ENCODE results near the gene ELK4. TPM values are rescaled to one million over a fixed set of nuclear protein-coding genes. Genes with fewer than 3 reads are reported as not detected.
A peak's percentile ranks its signal among the peaks of the same experiment; 100 is the strongest.

Gene ELK4
- total RNA-seq, 2 donors from 2014 or later = 72.9 to 76.4 TPM

DNA sequence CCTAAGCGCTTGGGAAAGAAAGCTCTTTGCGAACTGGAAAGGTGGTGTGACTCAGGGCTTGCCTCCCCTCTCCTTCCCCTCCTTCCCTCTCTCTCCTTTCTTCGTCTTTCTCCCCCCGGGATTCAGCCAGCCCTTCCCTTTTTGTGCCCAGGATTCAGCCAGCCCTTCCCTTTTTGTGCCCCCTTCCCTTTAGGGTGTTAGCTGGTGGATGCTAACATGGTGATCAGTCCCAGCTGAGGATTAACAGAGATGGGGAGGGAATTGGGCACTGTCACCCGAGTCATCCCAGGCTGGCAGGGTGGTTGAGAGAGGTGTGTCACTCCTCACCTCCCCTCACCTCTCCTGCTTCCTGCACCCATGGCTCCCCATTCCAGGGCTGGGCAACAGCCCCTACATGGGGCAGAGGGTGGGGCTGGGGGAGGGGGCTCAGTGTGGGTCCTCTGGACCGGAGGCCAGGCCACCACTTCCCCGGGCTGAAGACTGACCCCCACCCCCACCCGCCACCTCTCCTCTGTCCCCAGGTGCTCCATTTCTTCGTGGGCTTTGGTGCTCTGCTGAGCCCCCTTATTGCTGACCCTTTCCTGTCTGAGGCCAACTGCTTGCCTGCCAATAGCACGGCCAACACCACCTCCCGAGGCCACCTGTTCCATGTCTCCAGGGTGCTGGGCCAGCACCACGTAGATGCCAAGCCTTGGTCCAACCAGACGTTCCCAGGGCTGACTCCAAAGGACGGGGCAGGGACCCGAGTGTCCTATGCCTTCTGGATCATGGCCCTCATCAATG, 51.5 kb downstream of the ELK4 start:
- no peak overlapping the region for H3K27ac Mint-ChIP-seq
- no peaks in the 10 kb centered on the region for H3K36me3 Mint-ChIP-seq (ENCODE audit: low read depth)
- no peak for ATAC-seq (replicated peaks)
- H3K4me1 Mint-ChIP-seq = no peaks in the 10 kb centered on the region
- H3K4me3 Mint-ChIP-seq = no peak overlapping the region
- no peaks in the 10 kb centered on the region for H3K9me3 Mint-ChIP-seq
- H3K27me3 Mint-ChIP-seq = peaks cover 23% of the 10 kb centered on the region

DNA sequence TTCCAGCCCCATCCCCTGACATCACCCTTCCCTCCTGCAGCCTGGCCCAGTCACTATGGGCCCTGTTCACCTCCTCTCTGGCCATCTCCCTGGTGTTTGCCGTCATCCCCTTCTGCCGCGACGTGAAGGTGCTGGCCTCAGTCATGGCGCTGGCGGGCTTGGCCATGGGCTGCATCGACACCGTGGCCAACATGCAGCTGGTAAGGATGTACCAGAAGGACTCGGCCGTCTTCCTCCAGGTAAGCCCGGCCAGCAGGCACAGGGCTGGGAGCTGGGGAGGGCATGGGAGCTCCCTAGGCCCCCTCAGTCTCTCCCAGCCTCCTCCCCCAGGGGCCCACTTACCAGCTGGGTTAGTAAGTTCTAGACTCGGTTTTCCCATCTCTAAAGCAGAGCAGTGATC, 52.1 kb downstream of the ELK4 start:
- H3K36me3 Mint-ChIP-seq (ENCODE audit: low read depth) = no peaks in the 10 kb centered on the region
- H3K4me1 Mint-ChIP-seq = no peaks in the 10 kb centered on the region
- no peaks in the 10 kb centered on the region for H3K9me3 Mint-ChIP-seq
- no peak for ATAC-seq (replicated peaks)
- H3K27me3 Mint-ChIP-seq = peaks cover 23% of the 10 kb centered on the region
- H3K4me3 Mint-ChIP-seq = no peak overlapping the region
- H3K27ac Mint-ChIP-seq = no peak overlapping the region

DNA sequence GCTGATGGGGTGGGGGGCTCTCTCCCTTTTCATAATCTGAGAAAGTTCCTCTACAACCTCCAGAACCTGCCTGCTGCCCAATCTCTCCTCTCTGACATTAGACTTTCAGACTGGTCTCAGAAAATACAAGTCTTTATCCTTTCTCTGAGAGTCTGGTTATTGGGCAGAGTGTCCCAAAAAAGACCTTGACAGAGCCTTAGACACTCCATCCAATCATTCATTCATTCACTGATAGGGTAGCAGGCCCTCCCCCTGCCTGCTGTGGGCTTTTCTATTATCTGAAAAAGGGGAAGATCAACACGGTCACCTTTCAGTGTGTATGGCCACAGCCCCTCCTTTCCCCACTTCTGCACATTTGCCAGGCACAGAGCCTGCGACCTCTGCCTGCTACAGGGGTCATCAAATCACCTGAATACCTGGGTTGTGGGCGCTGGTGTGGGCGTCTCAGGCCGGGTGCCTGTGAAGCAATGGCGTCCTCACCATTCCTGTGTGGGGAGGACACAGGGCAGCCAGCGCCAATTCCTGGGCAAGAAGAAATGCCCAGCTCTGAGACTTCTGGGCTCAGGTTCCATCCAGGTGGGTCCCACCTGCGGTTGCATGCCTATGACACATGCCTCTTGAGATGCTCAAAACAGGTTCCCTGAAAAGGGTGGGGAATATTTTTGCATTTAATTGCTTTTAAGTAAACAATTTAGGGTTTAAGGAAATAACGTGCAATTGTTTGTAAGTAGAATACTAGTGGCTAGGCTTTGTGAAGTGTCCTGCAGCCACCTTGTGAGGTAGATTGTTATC, 52.8 kb downstream of the ELK4 start:
- ATAC-seq (replicated peaks) = no peak
- H3K4me3 Mint-ChIP-seq = no peak overlapping the region
- peaks cover 27% of the 10 kb centered on the region for H3K27me3 Mint-ChIP-seq
- no peaks in the 10 kb centered on the region for H3K4me1 Mint-ChIP-seq
- H3K27ac Mint-ChIP-seq = no peak overlapping the region
- no peaks in the 10 kb centered on the region for H3K36me3 Mint-ChIP-seq (ENCODE audit: low read depth)
- H3K9me3 Mint-ChIP-seq = no peaks in the 10 kb centered on the region

DNA sequence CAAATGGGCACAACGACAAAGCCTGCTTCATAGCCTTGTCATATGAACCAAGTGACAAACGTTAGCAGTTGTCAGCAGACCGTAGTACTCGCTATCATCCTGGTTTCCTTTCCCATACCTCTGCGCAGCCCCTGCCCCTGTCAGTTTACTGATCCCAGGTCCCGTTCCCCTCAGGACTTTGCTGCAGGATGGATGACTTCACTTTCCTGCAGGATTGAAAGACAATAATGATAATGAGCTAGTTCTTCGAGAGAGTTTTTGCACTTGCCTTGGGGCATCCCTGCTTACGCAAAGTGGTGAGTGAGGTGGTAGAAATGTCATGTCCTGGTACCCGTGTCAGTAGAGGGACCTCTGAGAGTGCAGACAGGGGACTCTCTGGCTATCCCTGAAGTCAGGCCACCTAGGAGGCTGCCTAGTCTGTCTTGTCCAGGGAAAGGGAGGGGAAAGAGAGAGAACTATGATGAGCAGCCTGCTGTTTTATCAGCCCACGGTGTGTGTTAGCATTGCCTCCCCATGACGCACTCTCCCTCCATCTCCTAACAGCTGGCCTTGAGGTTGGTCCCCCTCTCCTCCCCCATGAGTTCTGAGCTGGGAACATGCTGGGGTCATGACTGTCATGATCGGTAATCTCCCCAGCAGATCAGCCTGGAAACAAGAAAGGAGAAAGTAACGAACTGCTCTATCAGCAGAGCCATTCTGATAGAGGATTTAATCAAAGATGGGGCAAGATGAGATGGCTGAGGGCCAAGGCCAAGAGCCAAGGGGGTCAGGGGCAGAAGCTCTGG, 53.7 kb downstream of the ELK4 start:
- Mint-ChIP-seq H3K36me3 (ENCODE audit: low read depth) (no peaks in the 10 kb centered on the region), H3K27me3 (peaks cover 29% of the 10 kb centered on the region), H3K9me3 (no peaks in the 10 kb centered on the region), H3K4me3 (no peak overlapping the region), H3K27ac (no peak overlapping the region), H3K4me1 (no peaks in the 10 kb centered on the region)
- ATAC-seq (replicated peaks) = no peak

DNA sequence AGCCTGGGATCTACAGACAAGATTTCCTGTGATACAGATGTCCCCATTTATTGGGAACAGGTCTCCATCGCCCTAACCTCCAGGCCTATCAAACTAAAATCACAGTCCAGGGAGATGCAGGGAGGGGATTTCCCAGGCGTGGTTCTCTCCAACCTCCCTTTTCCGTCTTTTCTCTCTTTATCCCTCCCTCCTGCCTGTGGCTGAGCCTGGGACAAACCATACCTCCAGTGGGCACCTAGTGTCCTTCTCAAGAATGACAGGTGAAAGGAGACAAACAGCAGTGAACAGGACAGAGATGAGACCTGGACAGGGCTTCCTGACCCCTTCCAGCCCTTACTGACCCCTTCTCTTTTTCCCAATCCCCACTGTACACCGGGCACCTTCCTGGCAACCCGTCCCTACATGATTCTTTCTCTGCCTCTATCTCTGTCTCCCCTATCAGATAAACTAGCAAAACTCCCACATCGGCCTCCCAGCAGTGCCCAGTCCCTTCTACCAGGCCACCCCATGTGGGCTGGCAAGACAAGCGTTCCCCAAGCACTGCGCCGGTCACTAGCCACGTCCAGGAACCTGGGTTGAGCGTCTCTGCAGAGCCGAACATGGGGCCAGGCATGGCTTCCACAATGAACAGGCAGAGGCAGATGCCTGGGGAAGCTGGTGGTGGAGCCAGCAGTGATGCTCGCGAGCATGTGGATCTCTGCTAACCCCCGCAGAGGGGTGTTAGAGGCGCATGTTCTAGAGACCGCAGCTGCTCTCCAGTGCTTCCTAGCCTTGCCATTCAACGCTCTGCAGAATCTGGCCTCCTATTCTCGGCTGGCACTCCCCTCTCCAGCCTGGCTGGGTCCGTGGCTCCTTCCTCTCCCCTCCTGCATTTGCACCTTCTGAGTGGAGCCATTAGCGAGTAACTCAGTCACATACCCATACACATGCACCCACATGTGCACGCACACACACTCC, 54.7 kb downstream of the ELK4 start:
- no peak for ATAC-seq (replicated peaks)
- no peaks in the 10 kb centered on the region for H3K36me3 Mint-ChIP-seq (ENCODE audit: low read depth)
- H3K4me3 Mint-ChIP-seq = no peak overlapping the region
- no peaks in the 10 kb centered on the region for H3K9me3 Mint-ChIP-seq
- H3K27ac Mint-ChIP-seq = peak overlapping the region; percentile 38
- H3K4me1 Mint-ChIP-seq = no peaks in the 10 kb centered on the region
- H3K27me3 Mint-ChIP-seq = peaks cover 33% of the 10 kb centered on the region

DNA sequence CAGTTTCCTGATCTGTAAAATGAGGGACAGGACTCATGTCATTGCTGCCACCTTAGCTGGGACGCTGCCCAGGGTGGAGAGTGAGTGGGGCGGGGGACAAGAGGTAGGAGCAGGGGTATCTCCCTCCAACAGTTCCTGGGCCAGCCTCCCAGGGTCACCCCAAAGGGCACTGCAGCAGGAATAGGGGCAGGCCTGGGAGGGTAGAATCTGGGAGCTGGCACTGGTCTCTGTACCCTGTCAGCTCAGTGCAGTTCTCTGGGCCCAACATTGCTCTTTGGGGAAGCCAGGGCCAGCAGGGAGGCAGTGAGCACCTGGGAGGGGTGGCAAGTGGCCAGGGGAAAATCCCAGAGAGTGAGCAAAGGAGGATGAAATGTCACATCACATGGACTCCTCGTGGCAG, 55.8 kb downstream of the ELK4 start:
- no peak for ATAC-seq (replicated peaks)
- Mint-ChIP-seq H3K4me1 (no peaks in the 10 kb centered on the region), H3K4me3 (no peak overlapping the region), H3K27me3 (peaks cover 36% of the 10 kb centered on the region), H3K27ac (no peak overlapping the region), H3K9me3 (no peaks in the 10 kb centered on the region), H3K36me3 (ENCODE audit: low read depth) (no peaks in the 10 kb centered on the region)

DNA sequence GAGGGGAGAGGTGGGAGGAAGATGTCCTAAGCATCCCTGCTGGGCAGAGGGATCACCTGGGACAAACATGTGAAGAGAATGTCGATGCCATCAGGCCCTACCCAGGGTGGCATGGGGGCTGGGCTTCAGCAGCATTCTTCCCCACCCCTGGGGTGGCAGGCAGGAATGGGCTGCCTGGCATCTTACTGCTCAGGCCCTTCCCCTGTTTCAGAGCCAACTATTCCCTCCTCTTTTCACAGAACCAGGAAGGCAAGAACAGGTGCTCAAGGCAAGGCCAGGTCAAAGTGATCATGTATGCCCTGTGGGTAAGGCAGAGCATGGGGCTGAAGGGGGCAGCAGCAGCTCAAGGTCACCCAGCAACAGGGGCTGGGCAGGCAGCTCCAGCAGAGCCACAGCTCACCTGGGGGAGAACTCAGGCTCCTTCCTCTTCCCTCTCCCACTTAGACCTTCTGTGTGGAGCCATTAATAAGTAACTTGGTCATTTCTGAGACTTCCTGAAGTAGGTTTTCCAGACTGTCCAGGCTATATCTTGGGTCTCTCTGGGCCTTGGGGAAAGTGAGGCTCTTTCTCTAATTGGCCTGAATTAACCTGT, 56.4 kb downstream of the ELK4 start:
- H3K27ac Mint-ChIP-seq = no peak overlapping the region
- H3K36me3 Mint-ChIP-seq (ENCODE audit: low read depth) = no peaks in the 10 kb centered on the region
- H3K4me3 Mint-ChIP-seq = no peak overlapping the region
- ATAC-seq (replicated peaks) = no peak
- H3K27me3 Mint-ChIP-seq = peaks cover 42% of the 10 kb centered on the region
- H3K4me1 Mint-ChIP-seq = no peaks in the 10 kb centered on the region
- no peaks in the 10 kb centered on the region for H3K9me3 Mint-ChIP-seq

DNA sequence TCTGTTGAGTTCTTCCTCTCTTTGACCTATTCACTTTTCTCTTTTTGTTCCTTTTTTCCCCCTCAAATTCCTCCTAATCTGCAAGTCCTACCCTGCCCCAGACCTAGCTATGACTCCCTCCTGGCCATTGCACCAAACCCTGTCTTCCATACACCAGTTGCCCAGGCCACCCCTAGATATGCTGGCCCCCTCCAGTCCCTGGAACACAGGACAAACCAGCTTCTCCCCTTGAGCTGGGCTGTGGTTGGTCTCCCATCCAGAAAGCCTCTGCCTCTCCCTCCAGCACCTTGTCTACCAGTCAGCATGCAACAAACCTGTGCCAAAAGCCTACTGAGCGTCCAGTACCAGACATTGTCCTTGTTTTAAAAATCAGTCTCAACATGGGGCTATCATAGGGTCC, 59.4 kb downstream of the ELK4 start:
- Mint-ChIP-seq H3K27ac (no peak overlapping the region), H3K36me3 (ENCODE audit: low read depth) (no peaks in the 10 kb centered on the region), H3K4me1 (no peaks in the 10 kb centered on the region), H3K27me3 (peaks cover 44% of the 10 kb centered on the region), H3K9me3 (no peaks in the 10 kb centered on the region), H3K4me3 (no peak overlapping the region)
- no peak for ATAC-seq (replicated peaks)

DNA sequence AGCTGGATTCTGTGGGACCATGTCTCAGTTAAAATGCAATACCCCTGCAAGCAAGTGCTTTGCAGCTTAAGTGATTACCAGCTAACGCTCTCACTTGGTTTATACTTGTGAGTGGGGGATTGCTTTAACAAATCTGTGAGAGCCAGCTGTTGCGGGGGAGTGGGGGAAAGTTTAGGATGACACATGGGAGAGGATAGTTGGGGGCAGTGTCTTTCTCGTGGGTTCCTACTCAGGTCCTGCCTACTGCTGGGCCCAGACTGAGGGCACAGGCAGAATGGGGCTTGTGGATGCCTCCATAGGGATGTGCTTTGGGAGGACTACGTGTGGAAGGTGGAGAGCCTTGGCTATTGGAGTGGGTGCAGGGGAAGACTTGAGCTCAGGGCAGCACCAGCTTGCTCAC, 60.1 kb downstream of the ELK4 start:
- Mint-ChIP-seq H3K9me3 (no peaks in the 10 kb centered on the region), H3K36me3 (ENCODE audit: low read depth) (no peaks in the 10 kb centered on the region), H3K27me3 (peaks cover 45% of the 10 kb centered on the region), H3K4me1 (no peaks in the 10 kb centered on the region), H3K27ac (no peak overlapping the region), H3K4me3 (no peak overlapping the region)
- ATAC-seq (replicated peaks) = no peak

DNA sequence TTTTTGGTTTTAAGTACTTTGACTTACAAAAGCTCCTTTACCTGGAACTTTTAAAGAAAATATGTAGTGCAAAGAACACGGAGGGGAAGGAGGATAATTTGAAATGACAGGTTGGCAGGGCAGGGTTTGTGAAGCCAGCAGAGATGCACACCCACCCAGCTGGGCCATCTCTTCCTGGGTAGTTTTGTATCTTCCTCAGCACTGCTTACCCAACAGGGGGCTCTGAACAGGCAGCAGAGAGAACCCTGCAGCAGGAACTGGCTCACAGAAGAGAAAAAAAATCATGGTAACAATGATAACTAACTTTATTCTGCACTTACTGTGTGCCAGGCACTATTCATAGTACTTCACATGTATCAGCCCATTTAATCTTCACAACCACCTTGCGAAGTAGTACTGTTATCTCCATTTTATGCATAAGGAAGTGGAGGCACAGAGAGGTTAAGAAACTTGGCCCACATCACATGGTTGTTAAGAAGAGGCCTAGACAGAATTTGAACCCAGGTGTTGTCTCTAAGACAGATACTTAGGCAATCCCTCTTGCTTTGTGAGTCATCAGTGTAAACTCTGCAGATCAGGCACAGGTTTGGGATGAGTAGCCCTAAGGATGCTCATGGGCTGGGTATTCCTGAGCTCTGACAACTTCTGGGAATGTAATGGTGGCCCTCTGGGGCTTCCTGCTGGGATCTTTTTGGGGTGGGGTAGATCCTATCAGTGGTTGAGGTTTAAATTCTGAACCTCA, 60.8 kb downstream of the ELK4 start:
- Mint-ChIP-seq H3K4me3 (no peak overlapping the region), H3K27ac (no peak overlapping the region), H3K4me1 (no peaks in the 10 kb centered on the region), H3K36me3 (ENCODE audit: low read depth) (no peaks in the 10 kb centered on the region), H3K9me3 (no peaks in the 10 kb centered on the region), H3K27me3 (peaks cover 48% of the 10 kb centered on the region)
- no peak for ATAC-seq (replicated peaks)

DNA sequence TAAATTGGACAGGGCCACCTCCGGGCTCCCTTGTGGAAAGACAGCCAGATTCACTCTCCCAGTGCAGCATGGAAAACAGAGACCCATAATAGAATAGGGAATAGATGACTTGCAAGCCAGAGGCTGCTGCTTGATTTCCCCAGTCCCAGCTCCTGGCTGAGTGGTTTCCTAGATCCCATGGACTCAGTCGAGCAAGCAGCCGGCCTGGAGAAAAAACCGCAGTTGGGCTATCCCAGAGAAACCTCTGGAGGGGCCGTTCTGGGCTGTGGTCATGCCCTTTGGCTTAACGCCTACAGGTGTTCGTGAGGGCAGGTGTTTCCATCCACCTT, 61.7 kb downstream of the ELK4 start:
- ATAC-seq (replicated peaks) = no peak
- H3K9me3 Mint-ChIP-seq = no peaks in the 10 kb centered on the region
- no peaks in the 10 kb centered on the region for H3K4me1 Mint-ChIP-seq
- no peak overlapping the region for H3K4me3 Mint-ChIP-seq
- H3K27me3 Mint-ChIP-seq = peaks cover 54% of the 10 kb centered on the region
- H3K36me3 Mint-ChIP-seq (ENCODE audit: low read depth) = no peaks in the 10 kb centered on the region
- no peak overlapping the region for H3K27ac Mint-ChIP-seq

DNA sequence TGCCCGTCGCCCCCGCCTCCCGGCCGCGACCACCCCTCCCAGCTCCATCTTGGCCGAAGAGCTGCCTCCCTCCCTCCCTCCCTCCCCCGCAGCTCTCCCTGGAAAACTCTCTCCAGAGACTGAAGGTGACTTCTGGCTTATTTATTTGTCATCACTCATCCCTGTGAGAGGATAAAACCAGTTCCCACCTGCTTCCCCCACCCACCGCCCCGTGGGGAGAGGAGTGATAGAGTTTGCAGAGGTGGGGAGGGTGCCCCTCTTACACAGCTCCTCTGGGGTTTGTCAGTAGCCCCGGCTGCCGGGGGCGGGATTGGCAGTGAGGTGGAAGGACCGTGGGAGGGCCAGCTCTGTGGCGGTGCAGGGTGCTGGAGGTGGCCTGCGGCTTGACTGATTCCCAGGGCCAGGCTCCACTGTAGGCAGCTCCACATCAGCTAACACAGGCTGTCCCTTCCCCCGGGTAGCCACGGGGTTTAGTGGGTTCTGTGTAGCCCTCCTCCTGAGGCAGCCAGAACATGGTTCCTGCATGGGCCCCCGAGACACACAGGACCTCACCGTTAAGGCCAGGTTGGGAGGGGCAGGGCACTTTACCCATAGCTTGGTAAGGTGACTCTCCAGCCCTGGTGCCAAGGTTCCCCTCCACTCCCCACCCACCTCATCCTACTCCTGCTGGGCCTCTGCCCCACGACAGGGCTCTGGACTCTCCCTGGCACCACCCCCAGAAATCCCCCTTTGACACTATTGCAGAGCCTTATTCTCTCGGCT, 62.2 kb downstream of the ELK4 start:
- no peak for ATAC-seq (replicated peaks)
- H3K4me3 Mint-ChIP-seq = peak overlapping the region; percentile 12

More for the DNA sequence above, 62.2 kb downstream of the ELK4 start:
- H3K27me3 Mint-ChIP-seq = peaks cover 54% of the 10 kb centered on the region
- H3K4me1 Mint-ChIP-seq = no peaks in the 10 kb centered on the region
- H3K9me3 Mint-ChIP-seq = no peaks in the 10 kb centered on the region
- no peaks in the 10 kb centered on the region for H3K36me3 Mint-ChIP-seq (ENCODE audit: low read depth)
- H3K27ac Mint-ChIP-seq = no peak overlapping the region

Measured in activated T-helper 17 cell treated with anti-CD3 and anti-CD28 coated beads, Interleukin-2, amount 50 U/mL, for 72 hours (primary cell).